Activated B cell treated with CpG ODN at 0.5 μM for 24 hours (primary cell): ENCODE measurements around the gene LRRC72. TPM values are rescaled to one million over a fixed set of nuclear protein-coding genes. Genes with fewer than 3 reads are reported as not detected.

Experiments used
- ATAC-seq: fragments of 200-7000 bp; cut with Tn5 transposase; one replicate; pipeline ENCODE4 v1.10.0; 2021; ENCODE audit warnings: low read depth, mild to moderate bottlenecking, moderate library complexity
- CTCF ChIA-PET: fragments of 350-600 bp; sonication (Branson Sonifier 250); formaldehyde crosslinking; loops from one replicate; lab custom pipeline; 2021; ENCODE audit warnings: antibody characterized with exemption; lab: Charles Lee
- POLR2A ChIA-PET: fragments of 350-600 bp; sonication (Branson Sonifier 250); formaldehyde crosslinking; loops from one replicate; lab custom pipeline; 2021; ENCODE audit warnings: antibody characterized with exemption; lab: Charles Lee
- DNase-seq: peaks from one replicate; pipeline ENCODE4 v3.0.0; 2022
- H3K27ac Mint-ChIP-seq: one replicate; pipeline ENCODE4 v1.8.0; 2020; ENCODE audit warnings: mixed read lengths
- H3K27me3 Mint-ChIP-seq: one replicate; pipeline ENCODE4 v1.8.0; 2021; ENCODE audit warnings: mixed read lengths
- H3K36me3 Mint-ChIP-seq: one replicate; pipeline ENCODE4 v1.8.0; 2021; ENCODE audit warnings: low read depth, mixed read lengths
- H3K4me1 Mint-ChIP-seq: one replicate; pipeline ENCODE4 v1.8.0; 2021; ENCODE audit warnings: mixed read lengths
- H3K4me3 Mint-ChIP-seq: one replicate; pipeline ENCODE4 v1.8.0; 2020; ENCODE audit warnings: mild to moderate bottlenecking, mixed read lengths
- H3K9me3 Mint-ChIP-seq: one replicate; pipeline ENCODE4 v1.8.0; 2020; ENCODE audit warnings: mixed read lengths
- intact Hi-C: fragments of 100-400 bp; cut with micrococcal nuclease; formaldehyde crosslinking; loops from one replicate; pipeline ENCODE4 v1.15.1; 2024
- total RNA-seq: library from RNA; stranded (reverse); gene quantifications from 2 replicates; pipeline ENCODE4 v1.2.3, GENCODE V29; 2022
- TF ChIP-seq, protein P1 (sequence below): fragments of 200-600 bp; IDR thresholded peaks from one replicate; pipeline ENCODE4 v1.8.0; 2022; ENCODE audit warnings: antibody characterized with exemption, mild to moderate bottlenecking

The LRRC72 gene
- total RNA-seq = not detected in 2 replicates

DNA sequence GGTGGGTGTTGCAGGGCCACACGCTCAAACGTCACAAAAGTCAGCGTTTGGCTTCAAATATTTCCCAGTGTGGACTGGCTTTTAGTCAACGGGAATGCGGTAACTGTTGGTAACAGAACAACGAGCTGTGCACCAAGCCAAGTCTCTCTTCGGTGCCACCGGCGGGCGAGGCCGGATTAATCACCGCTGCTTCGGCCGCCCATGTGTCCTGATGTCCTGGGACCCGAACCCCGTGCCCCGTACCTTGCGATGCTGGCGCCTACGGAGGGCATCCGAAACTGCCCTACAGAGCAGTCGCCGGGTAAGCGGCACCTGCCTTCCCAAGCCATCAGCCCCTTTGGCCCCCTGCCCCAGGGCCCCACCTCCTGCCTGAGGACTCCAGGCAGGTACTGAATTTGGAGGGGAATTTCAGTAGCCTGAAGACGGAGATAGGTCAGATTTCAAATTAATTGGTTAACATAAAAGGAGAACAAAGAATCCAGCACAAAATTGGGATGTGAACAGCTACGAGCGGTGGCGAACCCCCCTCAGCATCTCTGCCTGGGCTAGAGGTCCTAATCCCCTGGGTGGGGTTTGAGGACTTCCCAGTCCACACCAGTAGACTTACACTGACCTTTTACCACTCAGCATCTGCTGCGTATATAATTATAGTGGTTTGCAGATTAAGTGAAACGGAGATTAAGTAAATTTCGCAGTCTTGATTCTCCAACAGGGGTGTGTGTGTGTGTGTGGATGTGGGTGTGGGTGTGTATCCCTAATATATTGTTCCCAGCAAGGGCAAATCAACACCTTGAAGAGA lies at the start of gene LRRC72:
LRRC72 (plus strand) TSS at position 84 of the 799 bp plus-strand sequence; CDS start at position 212, 128 bp downstream.
- Mint-ChIP-seq H3K27me3 (peaks cover 1% of the 10 kb centered on the region), H3K4me1 (no peaks in the 10 kb centered on the region), H3K36me3 (no peaks in the 10 kb centered on the region), H3K9me3 (no peaks in the 10 kb centered on the region), H3K4me3 (no peak within 1 kb of the TSS), H3K27ac (no peak within 1 kb of the TSS)
- CTCF ChIA-PET = no interaction called here
- DNase-seq = no peak
- POLR2A ChIA-PET = no interaction called here
- ATAC-seq = no peak
- TF ChIP-seq, protein P1, sequence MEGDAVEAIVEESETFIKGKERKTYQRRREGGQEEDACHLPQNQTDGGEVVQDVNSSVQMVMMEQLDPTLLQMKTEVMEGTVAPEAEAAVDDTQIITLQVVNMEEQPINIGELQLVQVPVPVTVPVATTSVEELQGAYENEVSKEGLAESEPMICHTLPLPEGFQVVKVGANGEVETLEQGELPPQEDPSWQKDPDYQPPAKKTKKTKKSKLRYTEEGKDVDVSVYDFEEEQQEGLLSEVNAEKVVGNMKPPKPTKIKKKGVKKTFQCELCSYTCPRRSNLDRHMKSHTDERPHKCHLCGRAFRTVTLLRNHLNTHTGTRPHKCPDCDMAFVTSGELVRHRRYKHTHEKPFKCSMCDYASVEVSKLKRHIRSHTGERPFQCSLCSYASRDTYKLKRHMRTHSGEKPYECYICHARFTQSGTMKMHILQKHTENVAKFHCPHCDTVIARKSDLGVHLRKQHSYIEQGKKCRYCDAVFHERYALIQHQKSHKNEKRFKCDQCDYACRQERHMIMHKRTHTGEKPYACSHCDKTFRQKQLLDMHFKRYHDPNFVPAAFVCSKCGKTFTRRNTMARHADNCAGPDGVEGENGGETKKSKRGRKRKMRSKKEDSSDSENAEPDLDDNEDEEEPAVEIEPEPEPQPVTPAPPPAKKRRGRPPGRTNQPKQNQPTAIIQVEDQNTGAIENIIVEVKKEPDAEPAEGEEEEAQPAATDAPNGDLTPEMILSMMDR = no peak
- intact Hi-C loops = no loop called here

DNA sequence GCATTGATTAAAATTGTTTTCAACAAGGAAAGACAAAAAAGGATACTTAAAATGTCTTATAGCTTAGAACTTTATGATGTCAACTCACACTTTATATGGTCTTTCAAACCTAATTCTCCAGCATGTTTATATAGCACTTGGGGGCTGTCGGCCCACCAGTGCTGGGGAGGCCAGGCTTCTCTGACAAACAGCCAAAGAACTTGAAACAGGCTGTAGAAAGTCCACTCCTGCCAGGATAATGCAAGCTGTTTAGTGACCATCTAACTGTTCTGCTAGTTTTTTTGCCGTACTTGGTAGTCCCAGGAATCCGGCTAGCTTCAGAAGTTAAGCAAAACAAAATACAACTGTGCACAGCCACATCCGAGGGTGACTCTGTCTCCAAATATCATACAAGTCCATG lies 47.5 kb upstream of the LRRC72 start:
- Mint-ChIP-seq H3K9me3 (no peaks in the 10 kb centered on the region), H3K27me3 (peaks cover 2% of the 10 kb centered on the region), H3K27ac (no peak overlapping the region), H3K4me1 (no peaks in the 10 kb centered on the region), H3K4me3 (no peak overlapping the region), H3K36me3 (no peaks in the 10 kb centered on the region)
- intact Hi-C loops = no loop called here
- ATAC-seq (no peak), DNase-seq (no peak)
- ChIA-PET POLR2A (interaction anchor here (0.5 kb wide), 1 partner anchor 127 kb away, joined by 4 read pairs; no protein-coding TSS in a partner anchor), CTCF (no interaction called here)
- TF ChIP-seq, protein P1 = no peak

DNA sequence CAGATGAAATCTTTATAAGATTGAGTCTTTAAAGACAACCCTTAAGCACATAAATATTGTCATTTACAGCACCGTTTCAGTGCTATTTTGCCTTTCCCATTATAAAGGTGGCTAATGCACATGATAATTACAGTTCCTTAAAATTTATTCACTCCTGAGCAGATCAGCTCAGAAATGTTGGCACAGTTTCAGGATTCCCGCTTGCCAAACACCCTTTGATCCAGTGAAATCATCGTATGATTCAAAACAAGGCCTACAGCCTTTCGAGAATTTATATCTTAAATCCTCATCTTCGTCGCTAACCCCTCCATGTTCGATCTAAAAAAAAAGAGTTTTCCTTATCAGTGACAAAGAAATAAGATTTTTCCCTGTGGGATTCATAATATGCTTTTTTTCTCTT lies 47.0 kb upstream of the LRRC72 start:
- no peak overlapping the region for H3K4me3 Mint-ChIP-seq
- no peak for DNase-seq
- TF ChIP-seq, protein P1 = no peak
- no peak overlapping the region for H3K27ac Mint-ChIP-seq
- intact Hi-C loops = no loop called here
- no peak for ATAC-seq
- H3K4me1 Mint-ChIP-seq = no peaks in the 10 kb centered on the region
- no peaks in the 10 kb centered on the region for H3K36me3 Mint-ChIP-seq
- CTCF ChIA-PET = no interaction called here
- peaks cover 2% of the 10 kb centered on the region for H3K27me3 Mint-ChIP-seq
- POLR2A ChIA-PET = interaction anchor here (0.5 kb wide), 1 partner anchor 126 kb away, joined by 4 read pairs; no protein-coding TSS in a partner anchor
- H3K9me3 Mint-ChIP-seq = no peaks in the 10 kb centered on the region

DNA sequence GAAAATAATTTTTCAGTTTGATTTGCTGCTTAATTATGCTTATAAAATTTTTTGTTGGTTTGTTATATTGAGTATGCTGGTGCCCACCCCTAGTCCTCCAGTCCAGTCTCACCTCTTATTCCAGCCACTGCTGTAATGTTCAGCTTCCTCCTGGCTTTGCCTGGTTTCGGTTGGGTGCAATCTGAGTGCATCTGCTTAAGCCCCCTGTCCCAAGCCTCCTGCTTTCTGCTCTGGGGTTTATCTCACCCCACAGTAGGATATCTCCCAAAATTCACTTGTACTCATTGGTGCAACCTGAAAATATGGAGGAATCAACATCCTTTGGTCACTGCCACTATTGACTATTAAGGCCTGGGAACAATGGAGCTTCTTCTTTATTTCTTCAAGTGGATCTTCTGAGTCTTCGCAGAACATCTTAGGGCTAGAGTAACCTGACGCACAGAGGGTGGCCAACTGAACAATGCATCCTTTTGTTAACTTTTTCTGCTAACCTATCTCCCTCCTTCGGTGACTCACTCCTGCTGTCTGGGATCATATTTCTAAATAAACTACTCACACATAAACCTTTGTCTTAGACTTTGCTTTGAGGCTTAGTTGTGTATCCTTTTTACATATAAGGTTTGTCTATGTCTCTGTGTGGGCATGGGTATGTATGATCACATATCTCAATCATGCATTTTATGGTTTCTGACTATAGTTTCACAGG lies 42.0 kb upstream of the LRRC72 start:
- H3K4me1 Mint-ChIP-seq = no peaks in the 10 kb centered on the region
- no peaks in the 10 kb centered on the region for H3K27me3 Mint-ChIP-seq
- no peaks in the 10 kb centered on the region for H3K36me3 Mint-ChIP-seq
- TF ChIP-seq, protein P1 = no peak
- no peaks in the 10 kb centered on the region for H3K9me3 Mint-ChIP-seq
- POLR2A ChIA-PET = no interaction called here
- ATAC-seq (no peak), DNase-seq (no peak)
- no peak overlapping the region for H3K4me3 Mint-ChIP-seq
- intact Hi-C loops = no loop called here
- CTCF ChIA-PET = no interaction called here
- H3K27ac Mint-ChIP-seq = no peak overlapping the region

DNA sequence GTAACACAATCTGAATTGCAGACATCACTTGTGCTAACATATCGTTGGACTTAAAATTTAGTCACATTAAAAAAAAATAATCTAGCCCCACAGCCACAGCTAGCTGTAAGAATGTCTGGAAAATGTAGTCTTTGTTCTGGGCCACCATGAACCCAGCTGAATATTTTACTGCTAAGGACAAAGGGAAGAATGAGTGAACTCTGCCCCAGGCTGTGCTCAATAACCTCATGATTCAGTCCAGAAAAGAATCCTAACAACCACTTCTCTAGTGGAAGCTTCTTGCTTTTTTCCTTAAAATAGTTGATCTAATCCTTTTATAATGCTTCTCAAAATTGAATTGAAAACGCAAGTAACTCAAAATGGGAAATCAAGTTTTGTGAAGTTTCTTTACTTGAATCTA lies 35.5 kb upstream of the LRRC72 start:
- Mint-ChIP-seq H3K4me1 (no peaks in the 10 kb centered on the region), H3K9me3 (no peaks in the 10 kb centered on the region), H3K27ac (no peak overlapping the region), H3K4me3 (no peak overlapping the region), H3K36me3 (no peaks in the 10 kb centered on the region), H3K27me3 (peaks cover under 1% of the 10 kb centered on the region)
- intact Hi-C loops = no loop called here
- CTCF ChIA-PET = no interaction called here
- TF ChIP-seq, protein P1 = no peak
- DNase-seq = no peak
- POLR2A ChIA-PET = no interaction called here
- ATAC-seq = no peak
